ENCODE data around the gene GRAMD1A.
A peak's percentile ranks its signal among the peaks of the same experiment; 100 is the strongest.

GRCh38 chr19:35040826-35041547 lies 40.9 kb downstream of the GRAMD1A start:
- TF ChIP-seq EZH2 (IDR thresholded peaks at IDR 0.05; ENCODE audit: low read depth, low read length, severe bottlenecking) (no peak), TEAD4 (IDR thresholded peaks at IDR 0.05; ENCODE audit: low read depth, low read length) (no peak), CREB1 (IDR thresholded peaks at IDR 0.05) (no peak), JUN (IDR thresholded peaks at IDR 0.05; ENCODE audit: low read depth, low read length) (no peak), CTCF (IDR thresholded peaks at IDR 0.05; ENCODE audit: control extremely low read depth in 1 of 3, insufficient read depth in 1 of 3, low read depth in 1 of 3, low read length in 3 of 3) (no peak), RAD21 (IDR thresholded peaks at IDR 0.05 in 1 of 2, conservative IDR thresholded peaks at IDR 0.05 in 1 of 2; ENCODE audit: low read depth in 2 of 2, low read length in 2 of 2) (no peak), SRF (IDR thresholded peaks at IDR 0.05; ENCODE audit: low read depth, low read length) (no peak), POLR2AphosphoS5 (IDR thresholded peaks at IDR 0.05; ENCODE audit: low read depth, low read length) (0 out of 2 replicates have a peak, but pooled peaks have one; percentile 40), SP1 (IDR thresholded peaks at IDR 0.05; ENCODE audit: low read depth, low read length) (no peak), POLR2A (IDR thresholded peaks at IDR 0.05; ENCODE audit: control extremely low read depth in 1 of 2, low read depth in 2 of 2, low read length in 2 of 2) (peak in 1 of 2 experiments; percentile 78; a peak in 2 of 3 replicates), CHD2 (IDR thresholded peaks at IDR 0.05; ENCODE audit: low read length) (no peak), RXRA (IDR thresholded peaks at IDR 0.05; ENCODE audit: insufficient read depth, low read depth, low read length) (no peak)

Data from H1 (cell line).